A549 (cell line): ENCODE data around the gene TLR5. TPM values are rescaled to one million over a fixed set of nuclear protein-coding genes. Genes with fewer than 3 reads are reported as not detected.

Experiments
- ATAC-seq, 2 experiments: fragments of 200-7000 bp in 1 of 2; fragments of >200 bp in 1 of 2; cut with Nextera tagmentation in 1 of 2; cut with Tn5 transposase in 1 of 2; 3 replicates each; pipeline versions ENCODE4 v1.8.0 to v1.9.1; 2018 to 2020; ENCODE audit warnings: mild to moderate bottlenecking in 1 of 2, moderate library complexity in 1 of 2
- CTCF ChIA-PET: fragments of 300-600 bp; sonication (Branson Sonifier 250); formaldehyde crosslinking; extraction: SDS; loops from one replicate; lab custom pipeline; 2021; ENCODE audit warnings: antibody characterized with exemption, inconsistent platforms; lab: Yijun Ruan, JAX
- POLR2A ChIA-PET: fragments of 350-600 bp; formaldehyde crosslinking; extraction: SDS; loops from one replicate; lab custom pipeline; 2021; ENCODE audit warnings: antibody characterized with exemption, inconsistent platforms; lab: Yijun Ruan, JAX
- DNase-seq, 2 experiments: peaks; one replicate each; pipeline versions ENCODE4 v3.0.0 to v3.0.0-alpha.2; 2011 to 2016; ENCODE audit warnings: low read depth in 1 of 2, low spot score in 1 of 2
- FAIRE-seq: peaks from 2 replicates; lab custom pipeline; 2011; peaks lifted over from hg19 to GRCh38; lab: Jason Lieb, UNC
- H3K27ac ChIP-seq, 2 experiments: fragments of >200 bp; sonication (Bioruptor Twin); formaldehyde crosslinking; 3 replicates each; pipeline ENCODE4 v1.5.1; 2016 to 2017
- H3K4me1 ChIP-seq: fragments of >200 bp; sonication (Bioruptor Twin); formaldehyde crosslinking; 3 replicates; pipeline ENCODE4 v1.6.1; 2016
- H3K4me2 ChIP-seq: fragments of >200 bp; sonication (Bioruptor Twin); formaldehyde crosslinking; 3 replicates; pipeline ENCODE4 v1.6.1; 2016
- H3K4me3 ChIP-seq: fragments of >200 bp; sonication (Bioruptor Twin); formaldehyde crosslinking; 3 replicates; pipeline ENCODE4 v1.5.1; 2016
- H3K9me3 ChIP-seq: fragments of >200 bp; sonication (Bioruptor Twin); formaldehyde crosslinking; 3 replicates; pipeline ENCODE4 v1.6.1; 2016
- BHLHE40 ChIP-seq: IDR thresholded peaks from 2 replicates; pipeline ENCODE4 v1.6.1; 2012; ENCODE audit warnings: low read depth, low read length, inconsistent platforms
- CBX8 ChIP-seq: fragments of 200-600 bp; sonication (generic); IDR thresholded peaks from 2 replicates; pipeline ENCODE4 v1.6.1; 2016
- CHD2 ChIP-seq: fragments of 150-350 bp; IDR thresholded peaks from 2 replicates; pipeline ENCODE4 v1.6.1; 2014; ENCODE audit warnings: low read length; ENCODE audit not compliant: partially characterized antibody
- EHF ChIP-seq: fragments of 250-450 bp; sonication (Bioruptor Pico); IDR thresholded peaks from 2 replicates; pipeline ENCODE4 v1.5.0; 2020; ENCODE audit warnings: mild to moderate bottlenecking
- FOSB ChIP-seq: fragments of 250-450 bp; sonication (Bioruptor Pico); IDR thresholded peaks from 2 replicates; pipeline ENCODE4 v1.5.0; 2020; ENCODE audit warnings: mild to moderate bottlenecking, moderate library complexity
- FOSL2 ChIP-seq, 2 experiments: fragments of 450-650 bp in 1 of 2; fragments of >200 bp in 1 of 2; sonication (Bioruptor Twin) in 1 of 2; formaldehyde crosslinking; IDR thresholded peaks; 2 replicates each; pipeline versions ENCODE4 v1.5.0 to v1.6.1; 2016 to 2020; ENCODE audit warnings: mild to moderate bottlenecking in 1 of 2, moderate library complexity in 1 of 2
- HOXB13 ChIP-seq: fragments of 250-450 bp; sonication (Bioruptor Pico); IDR thresholded peaks from 2 replicates; pipeline ENCODE4 v1.5.0; 2020; ENCODE audit warnings: low read depth, mild to moderate bottlenecking, moderate library complexity
- MAFK ChIP-seq: fragments of 450-650 bp; IDR thresholded peaks from 2 replicates; pipeline ENCODE4 v1.6.1; 2014; ENCODE audit not compliant: partially characterized antibody
- MAZ ChIP-seq: fragments of 150-350 bp; IDR thresholded peaks from 2 replicates; pipeline ENCODE4 v1.6.1; 2014; ENCODE audit warnings: antibody characterized with exemption, low read depth, low read length, borderline replicate concordance
- NFE2L2 ChIP-seq: fragments of 150-350 bp; conservative IDR thresholded peaks from 2 replicates; pipeline ENCODE4 v1.6.1; 2014; ENCODE audit warnings: low read length
- RAD21 ChIP-seq, 2 experiments: fragments of >200 bp in 1 of 2; sonication (Bioruptor Twin) in 1 of 2; formaldehyde crosslinking in 1 of 2; IDR thresholded peaks in 1 of 2; conservative IDR thresholded peaks in 1 of 2; 2 replicates in 1 of 2; 3 replicates in 1 of 2; pipeline ENCODE4 v1.6.1; 2012 to 2018; ENCODE audit warnings: inconsistent platforms in 1 of 2
- RNF2 ChIP-seq: fragments of 200-600 bp; sonication (generic); IDR thresholded peaks from 2 replicates; pipeline ENCODE4 v1.6.1; 2016; ENCODE audit warnings: low read depth, mild to moderate bottlenecking, antibody characterized with exemption, moderate library complexity, borderline replicate concordance
- SMC3 ChIP-seq: fragments of >200 bp; sonication (Bioruptor Twin); formaldehyde crosslinking; IDR thresholded peaks from 3 replicates; pipeline ENCODE4 v1.6.1; 2018; ENCODE audit warnings: inconsistent platforms
- SREBF2 ChIP-seq: fragments of 450-650 bp; IDR thresholded peaks from 2 replicates; pipeline ENCODE4 v1.6.1; 2014; ENCODE audit warnings: mild to moderate bottlenecking, moderate library complexity
- TFCP2L1 ChIP-seq: fragments of 250-450 bp; sonication (Bioruptor Pico); IDR thresholded peaks from 2 replicates; pipeline ENCODE4 v1.5.0; 2021; ENCODE audit warnings: mild to moderate bottlenecking
- USF2 ChIP-seq: fragments of 450-650 bp; IDR thresholded peaks from 2 replicates; pipeline ENCODE4 v1.6.1; 2014; ENCODE audit warnings: antibody characterized with exemption
- ZC3H11A ChIP-seq: fragments of 450-650 bp; IDR thresholded peaks from 2 replicates; pipeline ENCODE4 v1.6.1; 2014; ENCODE audit warnings: antibody characterized with exemption, mild to moderate bottlenecking
- ZSCAN20 ChIP-seq: fragments of 250-450 bp; sonication (Bioruptor Pico); IDR thresholded peaks from 2 replicates; pipeline ENCODE4 v1.8.0; 2022; ENCODE audit warnings: mild to moderate bottlenecking, moderate library complexity
- WGBS: methylation state at CpG from one replicate; pipeline ENCODE4 v1.1.6; 2017; ENCODE audit errors: missing lambda C conversion rate; 5-methylcytosine and 5-hydroxymethylcytosine counted together
- polyA plus RNA-seq, 4 experiments: library from polyadenylated mRNA; depleted of rRNA in 3 of 4; stranded (reverse); fragments of >200 nt; fragmentation: RNase III in 1 of 4; extraction: RNeasy Plus Mini Kit Qiagen cat#74134 plus additional on column Dnase treatment in 1 of 4; gene quantifications; 2 replicates in 3 of 4; 3 replicates in 1 of 4; pipeline ENCODE4 v1.2.3, GENCODE V29; 2011 to 2017
- TF ChIP-seq, protein P1 (sequence below): fragments of >200 bp; sonication (Bioruptor Twin); formaldehyde crosslinking; IDR thresholded peaks from 3 replicates; pipeline ENCODE4 v1.6.1; 2016
- TF ChIP-seq, protein P2 (sequence below): fragments of >200 bp; sonication (Bioruptor Twin); formaldehyde crosslinking; IDR thresholded peaks from 3 replicates; pipeline ENCODE4 v1.5.1; 2016
- TF ChIP-seq, protein P3 (sequence below): IDR thresholded peaks from 2 replicates; pipeline ENCODE4 v1.6.1; 2012
- TF ChIP-seq, protein P4 (sequence below): fragments of 250-450 bp; sonication (Bioruptor Pico); IDR thresholded peaks from 2 replicates; pipeline ENCODE4 v1.5.0; 2021; ENCODE audit warnings: mild to moderate bottlenecking, moderate library complexity, borderline replicate concordance

The TLR5 gene
- polyA plus RNA-seq, 2 of the 4 experiments (the other 2 are of a cell fraction), result 0.22 to 1.3 TPM

GRCh38 chr1:223133824-223134435 is 9.1 kb downstream of the TLR5 start (continued):
- TF ChIP-seq, protein P1, sequence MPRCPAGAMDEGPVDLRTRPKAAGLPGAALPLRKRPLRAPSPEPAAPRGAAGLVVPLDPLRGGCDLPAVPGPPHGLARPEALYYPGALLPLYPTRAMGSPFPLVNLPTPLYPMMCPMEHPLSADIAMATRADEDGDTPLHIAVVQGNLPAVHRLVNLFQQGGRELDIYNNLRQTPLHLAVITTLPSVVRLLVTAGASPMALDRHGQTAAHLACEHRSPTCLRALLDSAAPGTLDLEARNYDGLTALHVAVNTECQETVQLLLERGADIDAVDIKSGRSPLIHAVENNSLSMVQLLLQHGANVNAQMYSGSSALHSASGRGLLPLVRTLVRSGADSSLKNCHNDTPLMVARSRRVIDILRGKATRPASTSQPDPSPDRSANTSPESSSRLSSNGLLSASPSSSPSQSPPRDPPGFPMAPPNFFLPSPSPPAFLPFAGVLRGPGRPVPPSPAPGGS, result no peak
- TF ChIP-seq FOSB (no peak), RAD21 (conservative IDR thresholded peaks at IDR 0.05 in 1 of 2, IDR thresholded peaks at IDR 0.05 in 1 of 2) (peak; percentile 71 to 82), MAZ (no peak), FOSL2 (IDR thresholded peaks at IDR 0.05) (no peak), FOSL2 (CRISPR knock-in tag; IDR thresholded peaks at IDR 0.05) (no peak)
- TF ChIP-seq, protein P2, sequence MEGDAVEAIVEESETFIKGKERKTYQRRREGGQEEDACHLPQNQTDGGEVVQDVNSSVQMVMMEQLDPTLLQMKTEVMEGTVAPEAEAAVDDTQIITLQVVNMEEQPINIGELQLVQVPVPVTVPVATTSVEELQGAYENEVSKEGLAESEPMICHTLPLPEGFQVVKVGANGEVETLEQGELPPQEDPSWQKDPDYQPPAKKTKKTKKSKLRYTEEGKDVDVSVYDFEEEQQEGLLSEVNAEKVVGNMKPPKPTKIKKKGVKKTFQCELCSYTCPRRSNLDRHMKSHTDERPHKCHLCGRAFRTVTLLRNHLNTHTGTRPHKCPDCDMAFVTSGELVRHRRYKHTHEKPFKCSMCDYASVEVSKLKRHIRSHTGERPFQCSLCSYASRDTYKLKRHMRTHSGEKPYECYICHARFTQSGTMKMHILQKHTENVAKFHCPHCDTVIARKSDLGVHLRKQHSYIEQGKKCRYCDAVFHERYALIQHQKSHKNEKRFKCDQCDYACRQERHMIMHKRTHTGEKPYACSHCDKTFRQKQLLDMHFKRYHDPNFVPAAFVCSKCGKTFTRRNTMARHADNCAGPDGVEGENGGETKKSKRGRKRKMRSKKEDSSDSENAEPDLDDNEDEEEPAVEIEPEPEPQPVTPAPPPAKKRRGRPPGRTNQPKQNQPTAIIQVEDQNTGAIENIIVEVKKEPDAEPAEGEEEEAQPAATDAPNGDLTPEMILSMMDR, result peak; percentile 93
- TF ChIP-seq, protein P3, sequence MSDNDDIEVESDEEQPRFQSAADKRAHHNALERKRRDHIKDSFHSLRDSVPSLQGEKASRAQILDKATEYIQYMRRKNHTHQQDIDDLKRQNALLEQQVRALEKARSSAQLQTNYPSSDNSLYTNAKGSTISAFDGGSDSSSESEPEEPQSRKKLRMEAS, result peak; percentile 49; the same call in 1 of the 2 replicates

- Histone ChIP-seq H3K9me3 (no peaks in the 10 kb centered on the region), H3K4me1 (peaks cover 38% of the 10 kb centered on the region), H3K4me2 (peak overlapping the region; percentile 98), H3K27ac (no peak overlapping the region), H3K4me3 (peak overlapping the region; percentile 49; the same call in 2 of the 3 replicates)
- 21% methylated on average over 15 of the region's 15 CpGs for WGBS
- POLR2A ChIA-PET, result interaction anchor here (1.0 to 1.3 kb wide), 2 partner anchors 10 to 981 kb away, joined by 3 to 4 read pairs; partner anchors contain the start of gene TLR5
- no peak for FAIRE-seq
- no peak for DNase-seq
- no peak for TF ChIP-seq CHD2
- TF ChIP-seq USF2, result peak; percentile 31; the same call in 1 of the 2 replicates
- CTCF ChIA-PET, result interaction anchor here (0.7 to 7.3 kb wide), 74 partner anchors 10 to 1019 kb away, joined by 3 to 98 read pairs (median 4); partner anchors contain the start of genes CAPN8, SUSD4 and TLR5
- ATAC-seq, result peak in 1 of 2 experiments; percentile 28; a peak in 3 of 6 replicates
Observed at GRCh38 chr1:223133306-223133823, 9.7 kb downstream of the TLR5 start.

DNA sequence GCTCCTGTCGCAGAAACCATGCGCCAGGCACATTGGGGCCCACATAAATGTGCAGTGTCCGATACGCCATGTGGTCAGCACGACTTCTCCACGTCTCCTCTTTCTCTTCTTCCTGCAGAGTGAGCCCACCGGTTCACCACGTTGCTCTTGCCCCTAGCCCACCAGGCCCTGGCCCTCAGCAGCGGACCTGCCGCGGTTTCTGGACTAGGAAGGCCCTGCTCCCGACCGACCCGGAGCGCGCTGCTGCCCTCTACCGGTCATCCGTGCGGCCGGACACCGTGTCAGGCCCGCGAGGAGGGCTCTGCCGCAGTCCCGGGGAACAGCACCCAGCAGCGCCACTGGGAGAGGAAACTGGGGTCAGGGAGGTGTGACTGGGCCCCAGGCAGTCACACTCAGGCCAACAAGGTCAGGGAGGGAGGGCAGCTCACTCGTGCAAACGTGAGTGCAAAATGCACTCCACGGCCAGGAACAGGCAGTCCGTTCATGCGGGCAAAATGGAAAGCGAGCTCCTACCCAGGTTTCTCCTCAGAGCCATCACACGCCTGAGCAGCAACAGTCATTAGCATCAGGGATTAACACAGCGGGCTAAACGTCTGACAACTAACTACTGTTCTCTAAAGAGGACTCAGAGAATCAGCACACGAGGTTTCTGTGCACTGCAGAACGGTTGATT is 13.7 kb downstream of the TLR5 start:
- Histone ChIP-seq H3K4me2 (peak overlapping the region; percentile 71), H3K4me1 (peaks cover 8% of the 10 kb centered on the region), H3K9me3 (no peaks in the 10 kb centered on the region), H3K27ac (no peak overlapping the region), H3K4me3 (no peak overlapping the region)
- ChIA-PET CTCF (interaction anchor here (1.0 to 4.5 kb wide), 25 partner anchors 8 to 557 kb away, joined by 3 to 25 read pairs (median 4); partner anchors contain the start of gene TLR5), POLR2A (no interaction called here)
- peak; percentile 61 to 85 for DNase-seq
- WGBS, result 30% methylated on average over 36 of the region's 37 CpGs
- FAIRE-seq, result no peak
- ATAC-seq, result peak; percentile 85 to 94
- TF ChIP-seq RNF2, result no peak
- TF ChIP-seq SREBF2, result no peak
- TF ChIP-seq CBX8, result no peak
- TF ChIP-seq ZC3H11A, result no peak
- peak; percentile 59 for TF ChIP-seq SMC3
- no peak for TF ChIP-seq MAFK
- TF ChIP-seq, protein P2, result peak; percentile 79
- TF ChIP-seq ZSCAN20 (CRISPR knock-in tag), result no peak
- TF ChIP-seq, protein P4, sequence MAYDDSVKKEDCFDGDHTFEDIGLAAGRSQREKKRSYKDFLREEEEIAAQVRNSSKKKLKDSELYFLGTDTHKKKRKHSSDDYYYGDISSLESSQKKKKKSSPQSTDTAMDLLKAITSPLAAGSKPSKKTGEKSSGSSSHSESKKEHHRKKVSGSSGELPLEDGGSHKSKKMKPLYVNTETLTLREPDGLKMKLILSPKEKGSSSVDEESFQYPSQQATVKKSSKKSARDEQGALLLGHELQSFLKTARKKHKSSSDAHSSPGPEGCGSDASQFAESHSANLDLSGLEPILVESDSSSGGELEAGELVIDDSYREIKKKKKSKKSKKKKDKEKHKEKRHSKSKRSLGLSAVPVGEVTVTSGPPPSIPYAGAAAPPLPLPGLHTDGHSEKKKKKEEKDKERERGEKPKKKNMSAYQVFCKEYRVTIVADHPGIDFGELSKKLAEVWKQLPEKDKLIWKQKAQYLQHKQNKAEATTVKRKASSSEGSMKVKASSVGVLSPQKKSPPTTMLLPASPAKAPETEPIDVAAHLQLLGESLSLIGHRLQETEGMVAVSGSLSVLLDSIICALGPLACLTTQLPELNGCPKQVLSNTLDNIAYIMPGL (CRISPR knock-in tag), result no peak
- no peak for TF ChIP-seq EHF (CRISPR knock-in tag)
- no peak for TF ChIP-seq BHLHE40
- no peak for TF ChIP-seq HOXB13 (CRISPR knock-in tag)
- TF ChIP-seq TFCP2L1 (CRISPR knock-in tag), result no peak
- no peak for TF ChIP-seq FOSL2 (IDR thresholded peaks at IDR 0.05)
- no peak for TF ChIP-seq FOSL2 (CRISPR knock-in tag; IDR thresholded peaks at IDR 0.05)
- no peak for TF ChIP-seq NFE2L2
